Mucosa of descending colon (tissue), 3 donors: ENCODE results near the gene ERBB3. TPM values are rescaled to one million over a fixed set of nuclear protein-coding genes. Genes with fewer than 3 reads are reported as not detected.

Experiments used
- ATAC-seq: fragments of 200-7000 bp; cut with Tn5 transposase; one replicate; pipeline ENCODE4 v1.9.1; 2020; ENCODE audit warnings: mild to moderate bottlenecking, moderate library complexity
- DNase-seq, 3 donors: peaks; one replicate each; pipeline ENCODE4 v3.0.0-alpha.2; 2020
- H3K36me3 ChIP-seq: fragments of 200-600 bp; one replicate; pipeline ENCODE4 v1.8.0; 2021; ENCODE audit warnings: low read depth, mild to moderate bottlenecking
- H3K4me1 ChIP-seq: fragments of 200-600 bp; one replicate; pipeline ENCODE4 v1.8.0; 2021; ENCODE audit warnings: low read depth, mild to moderate bottlenecking
- H3K4me3 ChIP-seq: fragments of 200-600 bp; one replicate; pipeline ENCODE4 v1.8.0; 2021; ENCODE audit warnings: mild to moderate bottlenecking
- H3K9me3 ChIP-seq: fragments of 200-600 bp; one replicate; pipeline ENCODE4 v1.8.0; 2021; ENCODE audit warnings: mild to moderate bottlenecking
- intact Hi-C, 2 donors: fragments of 100-400 bp; cut with DNase I in 1 of 2; cut with micrococcal nuclease in 1 of 2; formaldehyde crosslinking; loops; one replicate each; pipeline versions ENCODE4 v1.11.0 to v1.11.1; 2022; cut with DNase I, micrococcal nuclease
- total RNA-seq, 3 donors: library from RNA; stranded (reverse); fragmentation: NEBNext Ultra II Directional in 2 of 3; extraction: Animal tissue kit (Norgen Biotek cat#: 25700) in 2 of 3; gene quantifications; one replicate each; pipeline versions ENCODE4 v1.2.1 to v1.2.4, GENCODE V29; 2021 to 2023
- TF ChIP-seq, protein P1 (sequence below): fragments of 200-600 bp; IDR thresholded peaks from one replicate; pipeline ENCODE4 v1.8.0; 2022; ENCODE audit warnings: antibody characterized with exemption, mild to moderate bottlenecking
- donor health status: DM: no; HTN: no; CAD: no; lungs with moderate emphysema.
- donor health status: DM: no; HTN: no; CAD: no.
- donor health status: DM: no; HTN: yes; CAD: no.

Gene ERBB3
- total RNA-seq, 3 donors from 2014 or later: 136 to 423 (median 212) TPM

- H3K36me3 ChIP-seq: peaks cover 4% of the 10 kb centered on the region
- intact Hi-C loops: loop anchor here in 1 of 2 donors (10.0 kb wide), 1 partner anchor 64 kb away; the partner anchor contains the start of gene SMARCC2
- ATAC-seq (no peak), DNase-seq (peak in 2 of 3 donors; percentile 48 to 62)
- H3K4me1 ChIP-seq: peaks cover 16% of the 10 kb centered on the region
- TF ChIP-seq, protein P1, sequence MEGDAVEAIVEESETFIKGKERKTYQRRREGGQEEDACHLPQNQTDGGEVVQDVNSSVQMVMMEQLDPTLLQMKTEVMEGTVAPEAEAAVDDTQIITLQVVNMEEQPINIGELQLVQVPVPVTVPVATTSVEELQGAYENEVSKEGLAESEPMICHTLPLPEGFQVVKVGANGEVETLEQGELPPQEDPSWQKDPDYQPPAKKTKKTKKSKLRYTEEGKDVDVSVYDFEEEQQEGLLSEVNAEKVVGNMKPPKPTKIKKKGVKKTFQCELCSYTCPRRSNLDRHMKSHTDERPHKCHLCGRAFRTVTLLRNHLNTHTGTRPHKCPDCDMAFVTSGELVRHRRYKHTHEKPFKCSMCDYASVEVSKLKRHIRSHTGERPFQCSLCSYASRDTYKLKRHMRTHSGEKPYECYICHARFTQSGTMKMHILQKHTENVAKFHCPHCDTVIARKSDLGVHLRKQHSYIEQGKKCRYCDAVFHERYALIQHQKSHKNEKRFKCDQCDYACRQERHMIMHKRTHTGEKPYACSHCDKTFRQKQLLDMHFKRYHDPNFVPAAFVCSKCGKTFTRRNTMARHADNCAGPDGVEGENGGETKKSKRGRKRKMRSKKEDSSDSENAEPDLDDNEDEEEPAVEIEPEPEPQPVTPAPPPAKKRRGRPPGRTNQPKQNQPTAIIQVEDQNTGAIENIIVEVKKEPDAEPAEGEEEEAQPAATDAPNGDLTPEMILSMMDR: no peak
- H3K9me3 ChIP-seq: no peaks in the 10 kb centered on the region
- H3K4me3 ChIP-seq: no peak overlapping the region
These were observed 40.3 kb downstream of the ERBB3 start for GRCh38 chr12:56120158-56120846.

GRCh38 chr12:56121204-56121870, 41.4 kb downstream of the ERBB3 start:
- ATAC-seq (no peak), DNase-seq (no peak)
- intact Hi-C loops: loop anchor here in 1 of 2 donors (10.0 kb wide), 1 partner anchor 63 kb away; the partner anchor contains the start of gene SMARCC2
- Histone ChIP-seq H3K9me3 (no peaks in the 10 kb centered on the region), H3K4me1 (peaks cover 20% of the 10 kb centered on the region), H3K4me3 (no peak overlapping the region), H3K36me3 (peaks cover 4% of the 10 kb centered on the region)
- TF ChIP-seq, protein P1: no peak

DNA sequence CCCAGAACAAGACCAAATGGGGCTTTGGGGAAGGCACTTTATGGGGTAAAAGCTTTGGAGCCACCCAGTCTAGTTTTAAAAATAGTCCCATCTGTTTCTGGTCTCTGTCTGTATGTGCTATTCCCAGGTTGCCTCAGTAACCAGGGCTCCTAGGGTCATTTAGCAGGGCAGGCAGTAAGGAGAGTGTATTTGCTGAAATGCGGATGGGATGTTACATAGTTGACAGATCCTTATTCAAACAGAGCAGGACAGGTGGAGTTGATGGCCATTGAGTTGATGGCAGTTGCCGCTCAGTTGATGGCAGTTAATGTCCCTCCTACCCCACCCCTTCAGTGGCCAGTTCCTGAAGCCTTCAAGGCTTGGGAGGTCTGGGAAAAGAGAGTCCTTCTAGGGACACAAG, 42.7 kb downstream of the ERBB3 start:
- no peaks in the 10 kb centered on the region for H3K9me3 ChIP-seq
- no peak for DNase-seq
- H3K4me1 ChIP-seq: peaks cover 30% of the 10 kb centered on the region
- TF ChIP-seq, protein P1: no peak
- H3K36me3 ChIP-seq: peaks cover 5% of the 10 kb centered on the region
- no peak for ATAC-seq
- H3K4me3 ChIP-seq: no peak overlapping the region
- intact Hi-C loops: loop anchor here in 1 of 2 donors (10.0 kb wide), 1 partner anchor 62 kb away; the partner anchor contains the start of gene SMARCC2

- intact Hi-C loops: loop anchor here in 1 of 2 donors (10.0 kb wide), 1 partner anchor 61 kb away; the partner anchor contains the start of gene SMARCC2
- no peak for DNase-seq
- Histone ChIP-seq H3K9me3 (no peaks in the 10 kb centered on the region), H3K4me3 (no peak overlapping the region), H3K4me1 (peaks cover 24% of the 10 kb centered on the region), H3K36me3 (peaks cover 5% of the 10 kb centered on the region)
- TF ChIP-seq, protein P1: no peak
- no peak for ATAC-seq
These were observed 44.2 kb downstream of the ERBB3 start for GRCh38 chr12:56124133-56124532.

DNA sequence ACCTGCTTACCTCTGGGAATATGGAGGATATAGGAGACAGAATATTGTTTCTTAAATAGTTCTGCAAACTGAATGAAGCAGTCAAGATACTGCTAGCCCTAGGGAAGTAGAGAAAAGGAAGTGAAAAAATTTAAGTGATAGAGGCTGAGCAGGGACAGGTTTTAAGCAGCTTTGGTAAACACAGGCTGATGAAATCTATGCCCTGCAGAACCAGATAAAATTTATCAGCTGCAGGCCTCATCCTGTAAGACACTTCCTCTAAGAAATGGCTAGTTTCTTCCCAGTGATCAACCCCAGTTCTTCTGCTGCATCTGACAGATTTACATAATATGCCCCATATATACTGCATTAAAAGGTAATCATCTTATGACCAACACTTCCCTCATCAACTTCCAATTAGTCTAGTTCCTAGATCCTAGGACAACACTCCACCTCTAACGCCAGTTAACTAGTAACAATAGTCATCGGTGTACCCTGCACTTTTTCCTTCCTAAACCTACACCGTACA, 46.8 kb downstream of the ERBB3 start:
- Histone ChIP-seq H3K4me1 (peaks cover 22% of the 10 kb centered on the region), H3K36me3 (peaks cover 5% of the 10 kb centered on the region), H3K9me3 (no peaks in the 10 kb centered on the region), H3K4me3 (no peak overlapping the region)
- no peak for DNase-seq
- TF ChIP-seq, protein P1: no peak
- intact Hi-C loops: loop anchor here in 1 of 2 donors (10.0 kb wide), 1 partner anchor 58 kb away; the partner anchor contains the start of gene SMARCC2
- ATAC-seq: no peak
